Measurements from ENCODE around the gene NHSL1. TPM values are rescaled to one million over a fixed set of nuclear protein-coding genes. Genes with fewer than 3 reads are reported as not detected.

NHSL1 gene
- total RNA-seq, 1 donor from 2014 or later = 57.8 TPM

GRCh38 chr6:138485586-138486248 is 13.6 kb downstream of the NHSL1 start:
- H3K27me3 Mint-ChIP-seq (ENCODE audit: unreplicated experiment) = no peaks in the 10 kb centered on the region
- H3K4me1 Mint-ChIP-seq (ENCODE audit: low read depth, unreplicated experiment) = peaks cover 35% of the 10 kb centered on the region
- peak overlapping the region; percentile 43 for H3K4me3 Mint-ChIP-seq (ENCODE audit: unreplicated experiment)
- H3K9me3 Mint-ChIP-seq (ENCODE audit: unreplicated experiment) = peaks cover 2% of the 10 kb centered on the region
- TF ChIP-seq, protein P1, sequence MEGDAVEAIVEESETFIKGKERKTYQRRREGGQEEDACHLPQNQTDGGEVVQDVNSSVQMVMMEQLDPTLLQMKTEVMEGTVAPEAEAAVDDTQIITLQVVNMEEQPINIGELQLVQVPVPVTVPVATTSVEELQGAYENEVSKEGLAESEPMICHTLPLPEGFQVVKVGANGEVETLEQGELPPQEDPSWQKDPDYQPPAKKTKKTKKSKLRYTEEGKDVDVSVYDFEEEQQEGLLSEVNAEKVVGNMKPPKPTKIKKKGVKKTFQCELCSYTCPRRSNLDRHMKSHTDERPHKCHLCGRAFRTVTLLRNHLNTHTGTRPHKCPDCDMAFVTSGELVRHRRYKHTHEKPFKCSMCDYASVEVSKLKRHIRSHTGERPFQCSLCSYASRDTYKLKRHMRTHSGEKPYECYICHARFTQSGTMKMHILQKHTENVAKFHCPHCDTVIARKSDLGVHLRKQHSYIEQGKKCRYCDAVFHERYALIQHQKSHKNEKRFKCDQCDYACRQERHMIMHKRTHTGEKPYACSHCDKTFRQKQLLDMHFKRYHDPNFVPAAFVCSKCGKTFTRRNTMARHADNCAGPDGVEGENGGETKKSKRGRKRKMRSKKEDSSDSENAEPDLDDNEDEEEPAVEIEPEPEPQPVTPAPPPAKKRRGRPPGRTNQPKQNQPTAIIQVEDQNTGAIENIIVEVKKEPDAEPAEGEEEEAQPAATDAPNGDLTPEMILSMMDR (IDR thresholded peaks at IDR 0.05; ENCODE audit: partially characterized antibody, unreplicated experiment) = no peak
- DNase-seq = peak; percentile 26
- no peaks in the 10 kb centered on the region for H3K36me3 Mint-ChIP-seq (ENCODE audit: unreplicated experiment)
- peak overlapping the region; percentile 40 for H3K27ac Mint-ChIP-seq (ENCODE audit: unreplicated experiment)

GRCh38 chr6:138485005-138485545 is 14.2 kb downstream of the NHSL1 start:
- TF ChIP-seq, protein P1 (IDR thresholded peaks at IDR 0.05; ENCODE audit: partially characterized antibody, unreplicated experiment) = no peak
- Mint-ChIP-seq H3K4me1 (ENCODE audit: low read depth, unreplicated experiment) (peaks cover 29% of the 10 kb centered on the region), H3K36me3 (ENCODE audit: unreplicated experiment) (no peaks in the 10 kb centered on the region), H3K27ac (ENCODE audit: unreplicated experiment) (no peak overlapping the region), H3K9me3 (ENCODE audit: unreplicated experiment) (peaks cover 2% of the 10 kb centered on the region), H3K27me3 (ENCODE audit: unreplicated experiment) (no peaks in the 10 kb centered on the region), H3K4me3 (ENCODE audit: unreplicated experiment) (peak overlapping the region; percentile 37)
- DNase-seq = no peak

- H3K27ac Mint-ChIP-seq (ENCODE audit: unreplicated experiment) = no peak overlapping the region
- H3K4me1 Mint-ChIP-seq (ENCODE audit: low read depth, unreplicated experiment) = peaks cover 29% of the 10 kb centered on the region
- no peaks in the 10 kb centered on the region for H3K27me3 Mint-ChIP-seq (ENCODE audit: unreplicated experiment)
These were observed 15.1 kb downstream of the NHSL1 start for GRCh38 chr6:138484018-138484731.

DNA sequence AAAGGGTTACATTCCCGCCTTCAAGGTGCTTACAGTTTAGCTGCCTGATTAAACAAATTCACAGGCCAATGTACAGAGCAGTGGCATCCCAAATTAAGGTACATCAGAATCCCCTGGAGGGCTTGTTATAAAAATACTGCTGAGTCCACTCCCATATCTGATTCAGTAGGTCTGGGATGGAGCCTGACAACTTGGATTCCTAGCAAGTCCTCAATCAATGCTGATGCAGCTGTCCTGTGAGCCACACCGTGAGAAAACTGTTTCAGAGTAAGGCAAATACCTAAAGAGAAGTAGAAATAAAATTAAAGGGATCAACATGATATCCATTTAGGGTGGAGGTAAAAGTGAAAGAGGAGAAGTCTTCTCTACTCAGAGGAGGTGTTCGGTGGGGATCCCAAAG is 16.5 kb downstream of the NHSL1 start:
- TF ChIP-seq, protein P1 (IDR thresholded peaks at IDR 0.05; ENCODE audit: partially characterized antibody, unreplicated experiment) = no peak
- Mint-ChIP-seq H3K27me3 (ENCODE audit: unreplicated experiment) (no peaks in the 10 kb centered on the region), H3K36me3 (ENCODE audit: unreplicated experiment) (no peaks in the 10 kb centered on the region), H3K27ac (ENCODE audit: unreplicated experiment) (no peak overlapping the region), H3K9me3 (ENCODE audit: unreplicated experiment) (peaks cover 2% of the 10 kb centered on the region), H3K4me3 (ENCODE audit: unreplicated experiment) (no peak overlapping the region), H3K4me1 (ENCODE audit: low read depth, unreplicated experiment) (peaks cover 29% of the 10 kb centered on the region)
- no peak for DNase-seq

More at GRCh38 chr6:138484018-138484731, 15.1 kb downstream of the NHSL1 start:
- TF ChIP-seq, protein P1 (IDR thresholded peaks at IDR 0.05; ENCODE audit: partially characterized antibody, unreplicated experiment) = no peak
- no peak for DNase-seq
- peaks cover 2% of the 10 kb centered on the region for H3K9me3 Mint-ChIP-seq (ENCODE audit: unreplicated experiment)
- no peaks in the 10 kb centered on the region for H3K36me3 Mint-ChIP-seq (ENCODE audit: unreplicated experiment)
- H3K4me3 Mint-ChIP-seq (ENCODE audit: unreplicated experiment) = no peak overlapping the region
